Keratinocyte (primary cell): ENCODE data around the gene SEC14L2. TPM values are rescaled to one million over a fixed set of nuclear protein-coding genes. Genes with fewer than 3 reads are reported as not detected.

ENCODE experiments used
- DNase-seq: peaks from one replicate; pipeline ENCODE4 v3.0.0-alpha.2; 2011; ENCODE audit warnings: low read depth, missing footprints, low spot score
- FAIRE-seq: peaks from 2 replicates; lab custom pipeline; 2011; peaks lifted over from hg19 to GRCh38; lab: Jason Lieb, UNC
- H2AFZ ChIP-seq: 2 replicates; pipeline ENCODE4 v1.6.0; 2012; ENCODE audit warnings: low read length, control low read depth, inconsistent platforms; ENCODE audit not compliant: control insufficient read depth
- H3K27ac ChIP-seq: 2 replicates; pipeline ENCODE4 v1.5.1; 2011; ENCODE audit warnings: low read length; ENCODE audit not compliant: control insufficient read depth, insufficient read depth
- H3K27me3 ChIP-seq: 3 replicates; pipeline ENCODE4 v1.6.0; 2011; ENCODE audit warnings: low read length; ENCODE audit not compliant: control insufficient read depth, insufficient read depth; ENCODE audit errors: extremely low read depth
- H3K36me3 ChIP-seq, 2 experiments: 2 replicates in 1 of 2; 3 replicates in 1 of 2; pipeline ENCODE4 v1.5.1; 2011; ENCODE audit warnings: low read length in 2 of 2, mild to moderate bottlenecking in 1 of 2; ENCODE audit not compliant: control insufficient read depth in 2 of 2, insufficient read depth in 2 of 2; ENCODE audit errors: extremely low read depth in 1 of 2
- H3K4me1 ChIP-seq: 3 replicates; pipeline ENCODE4 v1.5.1; 2011; ENCODE audit warnings: low read length; ENCODE audit not compliant: control insufficient read depth, insufficient read depth; ENCODE audit errors: extremely low read depth
- H3K4me2 ChIP-seq: 3 replicates; pipeline ENCODE4 v1.6.0; 2011; ENCODE audit warnings: low read depth, low read length; ENCODE audit not compliant: control insufficient read depth, insufficient read depth; ENCODE audit errors: extremely low read depth
- H3K4me3 ChIP-seq, 3 experiments: fragments of 200-600 bp in 1 of 3; sonication (generic) in 1 of 3; 2 replicates in 2 of 3; 3 replicates in 1 of 3; pipeline ENCODE4 v1.5.1; 2011 to 2016; ENCODE audit warnings: low read length in 3 of 3, mild to moderate bottlenecking in 3 of 3, control low read depth in 2 of 3, inconsistent platforms in 1 of 3, low read depth in 1 of 3, mixed read lengths in 1 of 3, mixed run types in 1 of 3, moderate library complexity in 1 of 3; ENCODE audit not compliant: control insufficient read depth in 2 of 3, insufficient read depth in 2 of 3; ENCODE audit errors: extremely low read depth in 1 of 3
- H3K79me2 ChIP-seq: 2 replicates; pipeline ENCODE4 v1.6.0; 2012; ENCODE audit warnings: low read length; ENCODE audit not compliant: control insufficient read depth, insufficient read depth
- H3K9ac ChIP-seq: 3 replicates; pipeline ENCODE4 v1.6.0; 2011; ENCODE audit warnings: low read length; ENCODE audit not compliant: control insufficient read depth, insufficient read depth; ENCODE audit errors: extremely low read depth
- H3K9me1 ChIP-seq: 3 replicates; pipeline ENCODE4 v1.6.0; 2011; ENCODE audit warnings: low read length; ENCODE audit not compliant: control insufficient read depth, insufficient read depth; ENCODE audit errors: extremely low read depth
- H3K9me3 ChIP-seq: 2 replicates; pipeline ENCODE4 v1.5.1; 2012; ENCODE audit warnings: low read depth, low read length; ENCODE audit not compliant: control insufficient read depth
- H4K20me1 ChIP-seq: 3 replicates; pipeline ENCODE4 v1.6.0; 2011; ENCODE audit warnings: low read length; ENCODE audit not compliant: control insufficient read depth, insufficient read depth; ENCODE audit errors: extremely low read depth
- EZH2 ChIP-seq: IDR thresholded peaks from one replicate; pipeline ENCODE4 v1.6.1; 2012; ENCODE audit warnings: inconsistent platforms, mild to moderate bottlenecking, low read length, moderate library complexity
- dilution Hi-C: fragments of 300-500 bp; cut with MboI; formaldehyde crosslinking; loops from one replicate; pipeline ENCODE4 v1.7.0; 2020; ENCODE audit warnings: low sequenced_read_pairs; ENCODE audit not compliant: extremely low pct_ligation_motif_present
- polyA minus RNA-seq, 3 experiments: library from RNA; depleted of rRNA, polyadenylated mRNA; stranded (reverse); fragments of >200 nt; gene quantifications; 1 replicate in 1 of 3; 2 replicates in 1 of 3; 3 replicates in 1 of 3; pipeline ENCODE4 v1.2.3, GENCODE V29; 2011
- polyA plus RNA-seq, 5 experiments: library from polyadenylated mRNA; depleted of rRNA in 3 of 5; stranded (reverse) in 3 of 5; stranded (forward) in 1 of 5; unstranded in 1 of 5; fragments of >200 nt; gene quantifications; 1 replicate in 1 of 5; 2 replicates in 3 of 5; 3 replicates in 1 of 5; pipeline versions ENCODE4 v1.2.1 to v1.2.3, GENCODE V29; 2011 to 2012; ENCODE audit warnings: missing spikeins in 2 of 5, low read depth in 1 of 5, low replicate concordance in 1 of 5
- TF ChIP-seq, protein P1 (sequence below), 3 experiments: IDR thresholded peaks in 1 of 3; conservative IDR thresholded peaks in 1 of 3; optimal IDR thresholded peaks in 1 of 3; 2 replicates in 2 of 3; 3 replicates in 1 of 3; pipeline versions ENCODE3 to v1.5.1; 2011; ENCODE audit warnings: low read length in 3 of 3, mild to moderate bottlenecking in 3 of 3, moderate library complexity in 2 of 3, control low read depth in 1 of 3, inconsistent platforms in 1 of 3; ENCODE audit not compliant: insufficient read depth in 2 of 3; ENCODE audit errors: extremely low read depth in 1 of 3

SEC14L2 gene
- polyA plus RNA-seq (103 to 146 TPM (median 129 TPM) in 3 replicates), polyA minus RNA-seq (120 to 175 TPM (median 124 TPM) in 3 replicates)
- polyA plus RNA-seq (2011; ENCODE audit: low read depth), result 33.2 TPM
- polyA plus RNA-seq (2011; cell fraction: cytosol; rRNA removed), result 115 and 122 TPM in 2 replicates
- 128 and 144 TPM in 2 replicates for polyA plus RNA-seq (2011; cell fraction: nucleus; rRNA removed)
- 59.9 and 112 TPM in 2 replicates for polyA plus RNA-seq (2012; ENCODE audit: low replicate concordance)
- polyA minus RNA-seq (2011; cell fraction: cytosol; rRNA and poly(A)+ RNA removed), result 76.4 TPM
- 61.3 and 108 TPM in 2 replicates for polyA minus RNA-seq (2011; cell fraction: nucleus; rRNA and poly(A)+ RNA removed)

DNA sequence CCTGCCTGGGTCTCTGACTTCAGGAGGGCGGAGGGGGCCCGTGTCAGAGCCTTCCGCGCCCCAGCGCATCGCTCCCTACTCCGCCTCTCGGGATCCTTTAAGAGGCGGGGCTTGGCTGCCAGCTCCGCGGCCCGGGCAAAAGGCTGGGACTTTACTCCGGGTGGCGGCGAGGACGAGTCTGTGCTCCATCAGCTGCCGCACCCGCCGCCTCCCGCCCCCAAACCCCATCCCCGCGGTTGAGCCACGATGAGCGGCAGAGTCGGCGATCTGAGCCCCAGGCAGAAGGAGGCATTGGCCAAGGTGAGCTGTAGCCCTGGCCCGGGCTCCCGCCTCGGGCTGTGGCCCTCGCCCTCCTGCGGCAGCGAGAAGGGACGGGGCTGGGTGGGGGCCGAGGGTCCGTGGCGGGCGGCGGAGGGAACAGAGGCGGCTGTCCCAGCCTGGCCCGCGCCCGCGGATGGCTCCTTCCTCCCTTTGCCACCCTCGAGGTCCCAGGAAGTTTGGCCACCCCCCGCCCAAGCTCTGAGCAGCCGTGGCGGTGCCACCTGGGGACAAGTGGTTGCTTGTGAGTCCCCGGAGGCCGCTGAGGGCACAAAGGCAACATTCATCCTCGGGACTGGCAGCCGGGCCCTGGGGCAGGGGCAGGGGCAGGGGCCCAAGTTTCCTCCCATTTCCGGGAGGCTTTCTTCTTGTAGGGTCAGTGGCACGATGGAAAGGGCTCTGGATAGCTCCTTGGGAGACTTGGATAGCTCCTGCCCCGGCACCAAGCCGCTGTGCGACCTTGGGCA is at the start of gene SEC14L2:
SEC14L2 (plus strand) TSS at position 148 of the 785 bp plus-strand sequence; CDS start at position 247, 99 bp downstream.
- FAIRE-seq, result no peak
- H3K4me1 ChIP-seq, result peaks cover 30% of the 10 kb centered on the region
- H4K20me1 ChIP-seq, result no peaks in the 10 kb centered on the region
- peaks cover 2 to 17% of the 10 kb centered on the region in 2 experiments for H3K36me3 ChIP-seq
- H2AFZ ChIP-seq, result peak within 1 kb of the TSS; percentile 64
- dilution Hi-C loops, result no loop called here
- no peak for DNase-seq
- H3K9ac ChIP-seq, result peak within 1 kb of the TSS; percentile 72
- peaks cover 47% of the 10 kb centered on the region for H3K79me2 ChIP-seq
- no peaks in the 10 kb centered on the region for H3K9me1 ChIP-seq
- peak within 1 kb of the TSS; percentile 44 for H3K27ac ChIP-seq
- no peaks in the 10 kb centered on the region for H3K27me3 ChIP-seq
- TF ChIP-seq, protein P1, sequence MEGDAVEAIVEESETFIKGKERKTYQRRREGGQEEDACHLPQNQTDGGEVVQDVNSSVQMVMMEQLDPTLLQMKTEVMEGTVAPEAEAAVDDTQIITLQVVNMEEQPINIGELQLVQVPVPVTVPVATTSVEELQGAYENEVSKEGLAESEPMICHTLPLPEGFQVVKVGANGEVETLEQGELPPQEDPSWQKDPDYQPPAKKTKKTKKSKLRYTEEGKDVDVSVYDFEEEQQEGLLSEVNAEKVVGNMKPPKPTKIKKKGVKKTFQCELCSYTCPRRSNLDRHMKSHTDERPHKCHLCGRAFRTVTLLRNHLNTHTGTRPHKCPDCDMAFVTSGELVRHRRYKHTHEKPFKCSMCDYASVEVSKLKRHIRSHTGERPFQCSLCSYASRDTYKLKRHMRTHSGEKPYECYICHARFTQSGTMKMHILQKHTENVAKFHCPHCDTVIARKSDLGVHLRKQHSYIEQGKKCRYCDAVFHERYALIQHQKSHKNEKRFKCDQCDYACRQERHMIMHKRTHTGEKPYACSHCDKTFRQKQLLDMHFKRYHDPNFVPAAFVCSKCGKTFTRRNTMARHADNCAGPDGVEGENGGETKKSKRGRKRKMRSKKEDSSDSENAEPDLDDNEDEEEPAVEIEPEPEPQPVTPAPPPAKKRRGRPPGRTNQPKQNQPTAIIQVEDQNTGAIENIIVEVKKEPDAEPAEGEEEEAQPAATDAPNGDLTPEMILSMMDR (optimal IDR thresholded peaks at IDR 0.05 in 1 of 3, IDR thresholded peaks at IDR 0.05 in 1 of 3, conservative IDR thresholded peaks at IDR 0.05 in 1 of 3; ENCODE audit: extremely low read depth in 1 of 3, insufficient read depth in 2 of 3, low read length in 3 of 3), result no peak
- TF ChIP-seq EZH2, result no peak
- H3K4me3 ChIP-seq, result peak within 1 kb of the TSS; percentile 77 to 89 (median 82)
- no peaks in the 10 kb centered on the region for H3K9me3 ChIP-seq
- peak within 1 kb of the TSS; percentile 83 for H3K4me2 ChIP-seq

DNA sequence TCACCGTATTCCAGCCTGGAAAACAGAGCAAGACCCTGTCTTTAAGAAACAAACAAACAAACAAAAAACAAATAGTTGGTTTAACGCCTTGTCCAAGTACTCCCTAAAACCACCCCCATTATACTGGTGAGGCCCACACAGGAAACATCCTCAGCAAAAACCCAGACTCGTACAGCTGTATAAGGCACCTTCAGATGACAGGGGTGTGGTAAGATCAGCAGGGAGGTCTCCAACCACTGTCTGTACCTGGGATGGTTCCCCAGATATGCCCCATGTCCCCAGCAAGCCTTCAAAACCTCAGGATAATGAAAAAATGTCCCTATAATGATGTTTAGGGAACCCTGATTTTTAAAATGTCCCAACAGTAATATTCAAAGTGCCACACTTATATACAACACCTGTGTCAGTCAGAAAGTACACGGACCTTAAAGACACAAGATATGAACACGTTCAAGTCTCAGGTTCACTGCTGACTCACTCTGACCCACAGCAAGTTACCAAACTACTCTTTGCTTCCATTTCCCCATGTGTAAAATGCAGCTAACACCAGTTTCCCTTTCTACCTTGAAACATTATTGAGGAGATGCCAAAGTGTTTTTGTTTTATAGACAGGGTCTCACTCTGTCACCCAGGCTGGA is 49.4 kb upstream of the SEC14L2 start:
- dilution Hi-C loops, result no loop called here
- FAIRE-seq (no peak), DNase-seq (no peak)
- no peaks in the 10 kb centered on the region for H3K9me3 ChIP-seq
- TF ChIP-seq, protein P1 (optimal IDR thresholded peaks at IDR 0.05 in 1 of 3, IDR thresholded peaks at IDR 0.05 in 1 of 3, conservative IDR thresholded peaks at IDR 0.05 in 1 of 3; ENCODE audit: extremely low read depth in 1 of 3, insufficient read depth in 2 of 3, low read length in 3 of 3), result no peak
- TF ChIP-seq EZH2, result no peak
- H3K4me1 ChIP-seq, result no peaks in the 10 kb centered on the region
- H3K4me3 ChIP-seq, result no peak overlapping the region
- no peak overlapping the region for H2AFZ ChIP-seq
- H3K9ac ChIP-seq, result no peak overlapping the region
- peaks cover 50% of the 10 kb centered on the region for H3K79me2 ChIP-seq
- peaks cover 2% of the 10 kb centered on the region for H4K20me1 ChIP-seq
- H3K36me3 ChIP-seq, result peaks cover 40 to 64% of the 10 kb centered on the region in 2 experiments
- H3K27ac ChIP-seq, result no peak overlapping the region
- H3K4me2 ChIP-seq, result no peak overlapping the region
- no peaks in the 10 kb centered on the region for H3K27me3 ChIP-seq
- H3K9me1 ChIP-seq, result no peaks in the 10 kb centered on the region
